ENCODE measurements around the gene HSPA4.
"Not testable (repeated sequence)": the region's sequence is repeated elsewhere in the genome, so short reads cannot be mapped to it uniquely, and the experiment has no call there.

Gene HSPA4

DNA sequence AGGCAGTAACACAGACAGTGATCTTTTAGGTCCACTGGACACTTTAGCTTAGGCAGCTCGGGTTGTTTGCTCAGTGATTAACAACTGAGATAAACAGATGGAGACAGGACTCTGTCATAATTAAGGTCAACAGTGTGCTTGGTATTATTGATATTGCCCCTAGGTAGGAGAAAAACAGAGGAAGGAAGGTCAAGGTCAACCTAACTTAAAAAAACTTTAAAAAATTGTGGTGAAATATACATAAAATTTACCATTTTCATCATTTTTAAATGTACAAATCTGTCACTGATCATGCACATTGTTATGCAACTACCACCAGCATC lies 2.1 kb upstream of the HSPA4 start:
- in situ Hi-C loops (cut with MboI; ENCODE audit: low sequenced_read_pairs): no loop called here

- in situ Hi-C loops (cut with MboI; ENCODE audit: low sequenced_read_pairs): no loop called here
Observed at GRCh38 chr5:133050521-133050920, 1.3 kb upstream of the HSPA4 start.

GRCh38 chr5:133051061-133051541 lies 712 bp upstream of the HSPA4 start:
- in situ Hi-C loops (cut with MboI; ENCODE audit: low sequenced_read_pairs): no loop called here

DNA sequence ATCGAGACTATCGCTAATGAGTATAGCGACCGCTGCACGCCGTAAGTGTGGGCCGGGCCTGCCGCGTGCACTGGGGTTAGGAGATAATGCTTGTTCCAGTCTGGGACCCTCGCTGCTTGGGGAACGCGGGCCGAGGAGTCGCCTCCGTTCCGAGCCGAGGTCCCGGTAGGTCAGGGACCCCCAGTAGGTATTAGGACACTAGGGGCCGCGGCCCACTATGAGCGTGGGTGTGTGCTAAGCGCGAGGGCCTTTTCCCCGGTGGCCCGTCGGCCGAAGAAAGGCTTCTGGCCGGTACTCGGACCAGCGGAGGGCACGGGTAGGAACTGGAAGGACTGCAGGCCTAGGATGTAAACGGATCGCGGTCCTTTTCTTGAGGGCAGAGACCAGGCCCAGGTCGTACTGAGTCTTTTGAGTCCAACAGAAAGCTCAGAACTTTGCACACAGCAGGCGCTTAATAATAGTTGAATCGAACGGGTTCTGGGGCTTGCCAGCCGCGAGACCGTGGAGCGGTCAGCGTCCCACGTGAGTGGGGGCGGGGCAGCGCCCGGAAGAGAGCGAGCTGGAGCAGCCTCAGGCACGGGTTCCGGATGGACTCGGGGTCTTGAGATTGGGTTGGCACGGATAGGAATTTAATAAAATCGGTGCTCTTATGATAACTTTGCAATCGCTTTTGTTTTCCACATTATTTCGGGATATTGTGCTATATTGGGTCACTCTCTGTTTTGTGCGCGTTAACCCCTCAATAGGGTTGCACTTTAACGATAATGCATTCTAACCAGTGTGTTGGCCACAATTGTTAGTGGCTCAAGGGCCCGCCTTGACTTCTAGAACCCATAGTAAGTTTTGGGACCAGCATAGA lies 733 bp downstream of the HSPA4 start:
- in situ Hi-C loops (cut with MboI; ENCODE audit: low sequenced_read_pairs): no loop called here

DNA sequence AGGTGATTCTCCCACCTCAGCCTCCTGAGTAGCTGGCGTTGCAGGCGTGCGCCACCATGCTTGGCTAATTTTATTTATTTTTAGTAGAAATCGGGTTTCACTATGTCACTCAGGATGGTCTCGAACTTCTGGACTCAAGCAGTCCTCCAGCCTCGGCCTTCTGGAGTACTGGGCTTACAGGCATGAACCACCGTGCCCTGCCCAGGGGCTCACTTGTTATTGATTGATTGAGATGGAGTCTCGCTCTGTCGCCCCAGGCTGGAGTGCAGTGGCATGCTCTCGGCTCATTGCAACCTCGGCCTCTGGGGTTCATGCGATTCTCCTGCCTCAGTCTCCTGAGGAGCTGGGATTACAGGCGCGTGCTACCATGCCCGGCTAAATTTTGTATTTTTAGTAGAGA lies 1.6 kb downstream of the HSPA4 start:
- in situ Hi-C loops (cut with MboI; ENCODE audit: low sequenced_read_pairs): no loop called here

GRCh38 chr5:133054697-133055471 lies 3.1 kb downstream of the HSPA4 start:
- in situ Hi-C loops (cut with MboI; ENCODE audit: low sequenced_read_pairs): no loop called here

GRCh38 chr5:133056891-133057290 lies 5.1 kb downstream of the HSPA4 start:
- in situ Hi-C loops (cut with MboI; ENCODE audit: low sequenced_read_pairs): no loop called here

- in situ Hi-C loops (cut with MboI; ENCODE audit: low sequenced_read_pairs): no loop called here
Observed at GRCh38 chr5:133059621-133060020, 7.8 kb downstream of the HSPA4 start.

GRCh38 chr5:133062276-133062675 lies 10.5 kb downstream of the HSPA4 start:
- in situ Hi-C loops (cut with MboI; ENCODE audit: low sequenced_read_pairs): no loop called here

DNA sequence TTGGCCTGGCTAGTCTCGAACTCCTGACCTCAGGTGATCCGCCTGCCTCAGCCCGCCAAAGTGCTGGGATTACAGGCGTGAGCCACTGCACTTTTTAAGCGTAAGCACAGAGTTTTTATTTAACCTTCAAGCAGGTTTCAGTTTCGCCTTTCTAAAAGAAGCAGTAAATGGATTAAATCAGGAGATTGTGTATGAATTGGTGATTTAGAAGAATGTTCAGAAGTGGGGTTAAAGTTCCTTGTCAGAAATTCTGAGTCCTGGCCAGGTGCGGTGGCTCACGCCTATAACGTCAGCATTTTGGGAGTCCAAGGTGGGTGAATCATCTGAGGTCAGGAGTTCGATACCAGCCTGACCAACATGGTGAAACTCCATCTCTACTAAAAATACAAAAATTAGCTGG lies 12.2 kb downstream of the HSPA4 start:
- in situ Hi-C loops (cut with MboI; ENCODE audit: low sequenced_read_pairs): no loop called here

- in situ Hi-C loops (cut with MboI; ENCODE audit: low sequenced_read_pairs): no loop called here
Observed at GRCh38 chr5:133065471-133065870, 13.7 kb downstream of the HSPA4 start.

GRCh38 chr5:133066045-133066444 lies 14.2 kb downstream of the HSPA4 start:
- in situ Hi-C loops (cut with MboI; ENCODE audit: low sequenced_read_pairs): no loop called here

GRCh38 chr5:133072021-133072420 lies 20.2 kb downstream of the HSPA4 start:
- in situ Hi-C loops (cut with MboI; ENCODE audit: low sequenced_read_pairs): no loop called here

GRCh38 chr5:133075572-133076536 lies 24.0 kb downstream of the HSPA4 start:
- in situ Hi-C loops (cut with MboI; ENCODE audit: low sequenced_read_pairs): no loop called here

DNA sequence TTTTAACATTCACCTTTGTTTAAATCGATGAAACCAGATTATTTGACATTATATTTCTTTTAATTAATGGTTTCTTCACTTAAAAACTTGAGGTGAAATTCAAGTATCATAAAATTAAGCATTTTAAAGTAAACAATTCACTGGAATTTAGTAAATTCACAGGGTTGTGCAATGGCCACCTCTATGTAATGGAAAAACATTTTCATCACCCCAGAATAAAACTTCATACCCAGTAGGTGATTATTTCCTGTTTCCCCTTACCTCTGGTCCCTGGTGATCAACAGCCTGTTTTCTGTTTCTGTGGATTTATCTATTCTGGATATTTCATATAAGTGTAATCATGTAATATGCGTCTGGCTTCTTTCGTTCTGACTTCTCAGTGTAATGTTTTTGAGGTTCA lies 27.2 kb downstream of the HSPA4 start:
- in situ Hi-C loops (cut with MboI; ENCODE audit: low sequenced_read_pairs): no loop called here

- in situ Hi-C loops (cut with MboI; ENCODE audit: low sequenced_read_pairs): no loop called here
Observed at GRCh38 chr5:133081036-133081435, 29.2 kb downstream of the HSPA4 start.

GRCh38 chr5:133081703-133082102 lies 29.9 kb downstream of the HSPA4 start:
- in situ Hi-C loops (cut with MboI; ENCODE audit: low sequenced_read_pairs): no loop called here

DNA sequence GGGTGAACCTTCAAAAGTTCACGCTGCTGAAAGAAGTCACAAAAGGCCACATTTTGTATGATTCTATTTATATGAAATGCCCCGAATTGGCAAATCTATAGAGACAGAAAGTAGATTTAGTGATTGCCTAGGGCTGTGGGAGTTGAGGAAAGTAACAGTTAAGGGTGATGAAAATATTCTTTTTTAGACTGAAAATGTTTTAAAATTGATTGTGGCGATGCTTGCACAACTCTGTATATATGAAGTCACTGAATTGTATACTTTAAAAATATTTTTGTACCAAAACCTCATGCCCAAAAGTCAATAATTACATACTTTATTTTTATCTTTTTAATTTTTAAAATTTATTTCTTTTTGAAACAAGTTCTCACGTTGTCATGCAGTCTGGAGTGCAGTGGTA lies 30.3 kb downstream of the HSPA4 start:
- in situ Hi-C loops (cut with MboI; ENCODE audit: low sequenced_read_pairs): no loop called here

DNA sequence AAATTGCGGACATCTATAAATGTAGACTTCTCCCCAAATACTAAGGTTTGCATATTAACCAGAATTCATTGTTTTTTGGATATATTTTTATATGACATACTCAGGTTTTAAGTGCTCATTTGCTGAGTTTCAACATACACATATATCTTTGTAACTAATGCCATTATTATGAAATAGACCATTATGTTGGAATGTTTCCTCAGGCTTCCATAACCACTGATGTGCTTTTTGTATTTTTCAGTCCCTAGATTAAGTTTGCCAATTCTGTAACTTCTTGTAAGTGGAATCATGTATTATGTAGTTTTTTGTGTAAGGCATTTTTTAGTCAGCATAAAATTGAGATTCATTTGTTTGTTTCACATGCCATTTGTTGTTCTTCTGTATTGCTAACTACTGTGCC lies 32.1 kb downstream of the HSPA4 start:
- in situ Hi-C loops (cut with MboI; ENCODE audit: low sequenced_read_pairs): no loop called here

DNA sequence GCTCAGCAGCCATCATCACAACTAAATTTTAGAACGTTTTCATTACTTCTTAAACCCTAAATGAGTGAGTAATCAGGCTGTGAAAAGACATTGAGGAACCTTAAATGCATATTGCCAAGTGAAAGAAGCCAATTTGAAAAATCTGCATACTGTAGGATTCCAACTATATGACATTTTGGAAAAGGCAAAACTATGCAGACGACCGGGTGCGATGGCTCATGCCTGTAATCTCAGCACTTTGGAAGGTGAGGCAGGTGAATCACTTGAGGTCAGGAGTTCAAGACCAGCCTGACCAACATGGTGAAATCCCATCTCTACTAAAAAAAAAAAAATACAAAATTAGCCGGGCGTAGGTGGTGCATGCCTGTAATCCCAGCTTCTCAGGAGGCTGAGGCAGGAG lies 33.4 kb downstream of the HSPA4 start:
- in situ Hi-C loops (cut with MboI; ENCODE audit: low sequenced_read_pairs): not testable (repeated sequence)

DNA sequence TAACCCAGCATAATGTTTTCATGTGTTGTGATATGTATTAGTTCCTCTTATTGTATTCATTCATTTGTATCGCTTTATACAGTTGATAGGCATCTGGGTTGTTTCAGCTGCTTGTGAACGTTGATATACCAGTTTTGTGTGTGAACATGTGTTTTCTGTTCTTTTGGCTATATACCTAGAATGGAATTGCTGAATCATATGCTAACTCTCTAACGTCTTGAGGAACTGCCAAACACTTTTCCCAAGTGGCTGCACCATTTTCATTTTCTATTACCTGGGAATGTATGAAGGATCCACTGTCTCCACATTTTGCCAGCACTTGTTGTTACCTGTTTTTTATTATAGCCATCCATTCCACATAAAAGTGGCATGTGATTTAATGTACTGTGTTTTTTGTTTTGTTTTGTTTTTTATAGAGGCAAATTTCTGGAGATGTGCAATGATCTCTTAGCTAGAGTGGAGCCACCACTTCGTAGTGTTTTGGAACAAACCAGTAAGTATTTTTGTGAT lies 34.6 kb downstream of the HSPA4 start:
- in situ Hi-C loops (cut with MboI; ENCODE audit: low sequenced_read_pairs): no loop called here
